Ureter (tissue), 1 donor: ENCODE results near the gene SERPINB10. TPM values are rescaled to one million over a fixed set of nuclear protein-coding genes. Genes with fewer than 3 reads are reported as not detected.

Source experiments
- DNase-seq: peaks from one replicate; pipeline ENCODE4 v3.0.0-alpha.2; 2020; ENCODE audit warnings: low spot score
- total RNA-seq: library from RNA; stranded (reverse); gene quantifications from one replicate; pipeline ENCODE4 v1.2.4, GENCODE V29; 2023
- donor health status: DM: yes; HTN: yes; CAD: no.

SERPINB10 gene
- total RNA-seq, 1 donor from 2014 or later = not detected

DNA sequence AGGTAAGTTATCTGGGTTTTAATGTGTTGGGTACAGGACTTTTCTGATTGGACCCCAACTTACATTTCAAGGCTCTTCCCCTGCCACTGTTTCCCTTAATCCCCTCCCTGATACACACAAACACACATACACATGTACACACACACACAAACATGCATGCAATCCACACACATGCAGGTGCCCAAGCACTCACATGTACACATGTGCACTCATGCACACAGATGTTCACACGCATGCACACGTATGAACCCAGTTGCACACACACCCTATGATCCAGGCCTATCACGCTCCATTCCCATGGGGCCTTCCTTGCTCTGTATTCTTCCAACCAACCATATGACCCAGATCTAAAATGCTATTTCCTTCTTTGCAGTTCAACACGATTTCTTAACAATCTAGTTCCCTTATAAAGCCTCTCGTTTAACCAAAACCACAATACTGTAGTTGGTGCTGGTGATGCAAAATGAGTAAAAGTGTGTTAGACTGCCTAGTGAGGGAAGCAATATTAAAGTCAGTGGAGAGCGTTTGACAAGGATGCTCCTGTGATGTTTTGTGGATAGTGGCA, 73.2 kb downstream of the SERPINB10 start:
- no peak for DNase-seq

DNA sequence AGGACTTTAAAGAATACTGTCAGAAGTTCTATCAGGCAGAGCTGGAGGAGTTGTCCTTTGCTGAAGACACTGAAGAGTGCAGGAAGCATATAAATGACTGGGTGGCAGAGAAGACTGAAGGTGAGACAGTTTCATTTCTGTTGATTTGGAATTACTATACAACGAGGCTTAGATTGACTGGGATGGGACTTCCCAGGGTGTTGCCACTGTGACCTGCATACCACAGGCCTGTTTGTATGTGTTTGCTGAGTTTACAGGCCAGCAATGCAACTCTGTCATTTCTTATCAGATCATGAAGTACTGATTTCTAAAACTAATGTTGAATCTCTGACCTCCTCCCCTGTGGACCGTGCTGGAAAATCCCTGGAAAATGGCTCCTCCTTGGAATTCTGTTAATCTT, 74.0 kb downstream of the SERPINB10 start:
- DNase-seq = no peak

DNA sequence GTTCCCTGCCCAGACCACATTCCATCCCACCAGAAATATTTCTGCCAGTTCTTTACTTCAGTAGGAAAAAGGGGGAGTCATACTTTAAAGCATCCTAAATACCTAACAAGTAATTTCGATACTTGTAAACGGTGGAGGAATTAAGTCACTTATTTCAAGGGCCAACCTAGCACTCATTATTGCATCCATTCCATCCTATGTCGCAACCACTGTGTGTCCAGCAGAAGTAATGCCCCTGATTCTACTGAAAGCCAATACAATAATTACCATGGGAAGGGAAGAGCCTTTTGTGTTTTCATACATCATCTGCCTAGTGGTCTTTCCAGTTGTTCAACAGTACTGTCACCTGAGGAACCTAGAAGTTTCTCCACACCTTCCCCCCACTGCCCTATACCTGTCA, 74.6 kb downstream of the SERPINB10 start:
- no peak for DNase-seq

Other genes starting within 250 kb of the SERPINB10 start
- not detected for gene SERPINB3, start 246.1 kb upstream of the SERPINB10 start, total RNA-seq
- gene SERPINB11, start 205.0 kb upstream of the SERPINB10 start, total RNA-seq = not detected
- not detected for gene SERPINB7, start 132.5 kb upstream of the SERPINB10 start, total RNA-seq
- gene SERPINB2, start 20.3 kb upstream of the SERPINB10 start, total RNA-seq = not detected
- not detected for gene HMSD, start 41.3 kb downstream of the SERPINB10 start, total RNA-seq
- gene SERPINB8, start 62.1 kb downstream of the SERPINB10 start, total RNA-seq = 22.0 TPM
- not detected for gene LINC00305, start 241.1 kb downstream of the SERPINB10 start, total RNA-seq